Fibroblast of skin of right biceps (primary cell): ENCODE data around the gene NSL1.
"Not testable (repeated sequence)": the region's sequence is repeated elsewhere in the genome, so short reads cannot be mapped to it uniquely, and the experiment has no call there.

Experiments
- DNase-seq: peaks from one replicate; pipeline ENCODE4 v3.0.0-alpha.2; 2013

Gene NSL1

GRCh38 chr1:212746546-212746945, 45.0 kb downstream of the NSL1 start:
- DNase-seq, result no peak

- DNase-seq, result no peak
These were observed 46.3 kb downstream of the NSL1 start for GRCh38 chr1:212745303-212745702.

GRCh38 chr1:212743901-212744475, 47.6 kb downstream of the NSL1 start:
- no peak for DNase-seq

GRCh38 chr1:212738330-212738729, 53.2 kb downstream of the NSL1 start:
- no peak for DNase-seq

GRCh38 chr1:212737559-212737958, 54.0 kb downstream of the NSL1 start:
- DNase-seq, result no peak

- no peak for DNase-seq
These were observed 58.5 kb downstream of the NSL1 start for GRCh38 chr1:212733109-212733508.

- DNase-seq, result no peak
These were observed 59.9 kb downstream of the NSL1 start for GRCh38 chr1:212731630-212732029.

GRCh38 chr1:212728606-212729005, 63.0 kb downstream of the NSL1 start:
- no peak for DNase-seq

GRCh38 chr1:212727386-212728181, 64.0 kb downstream of the NSL1 start:
- peak; percentile 75 for DNase-seq

- DNase-seq, result not testable (repeated sequence)
These were observed 66.9 kb downstream of the NSL1 start for GRCh38 chr1:212724679-212725078.

- DNase-seq, result no peak
These were observed 69.2 kb downstream of the NSL1 start for GRCh38 chr1:212722270-212722957.

GRCh38 chr1:212721388-212722247, 70.0 kb downstream of the NSL1 start:
- peak; percentile 83 for DNase-seq

GRCh38 chr1:212719633-212720032, 71.9 kb downstream of the NSL1 start:
- no peak for DNase-seq

- DNase-seq, result peak; percentile 47
These were observed 73.1 kb downstream of the NSL1 start for GRCh38 chr1:212718499-212718898.

GRCh38 chr1:212716161-212716560, 75.4 kb downstream of the NSL1 start:
- DNase-seq, result no peak

GRCh38 chr1:212713465-212714136, 78.0 kb downstream of the NSL1 start:
- no peak for DNase-seq

- peak; percentile 91 for DNase-seq
These were observed 78.9 kb downstream of the NSL1 start for GRCh38 chr1:212712451-212713303.

- DNase-seq, result not testable (repeated sequence)
These were observed 79.6 kb downstream of the NSL1 start for GRCh38 chr1:212711974-212712373.

GRCh38 chr1:212710566-212710965, 81.0 kb downstream of the NSL1 start:
- DNase-seq, result no peak

- DNase-seq, result no peak
These were observed 87.5 kb downstream of the NSL1 start for GRCh38 chr1:212703991-212704564.

GRCh38 chr1:212702672-212703071, 88.9 kb downstream of the NSL1 start:
- no peak for DNase-seq
